HL-60 (cell line): ENCODE results near the gene COL25A1.

Source experiments
- DNase-seq, 2 experiments: peaks; one replicate each; pipeline ENCODE4 v3.0.0-alpha.2; 2010 to 2020; ENCODE audit warnings: low read depth in 1 of 2, low spot score in 1 of 2
- H3K27ac ChIP-seq: fragments of 250-450 bp; sonication (Bioruptor Pico); replicated peaks from 2 replicates; pipeline ENCODE4 v1.5.1; 2020; ENCODE audit warnings: mild to moderate bottlenecking, moderate library complexity
- H3K27me3 ChIP-seq: fragments of 250-450 bp; sonication (Bioruptor Pico); 2 replicates; pipeline ENCODE4 v1.5.1; 2021; ENCODE audit warnings: mild to moderate bottlenecking, moderate library complexity; ENCODE audit not compliant: insufficient read depth, poor library complexity, severe bottlenecking
- H3K4me3 ChIP-seq: replicated peaks from 2 replicates; pipeline ENCODE4 v1.5.1; 2011; ENCODE audit warnings: mild to moderate bottlenecking, control low read depth, low read length; ENCODE audit not compliant: insufficient read depth
- CTCF ChIP-seq: IDR thresholded peaks from one replicate; pipeline ENCODE4 v1.5.1; 2011; ENCODE audit warnings: low read length, control low read depth, inconsistent platforms; ENCODE audit not compliant: insufficient read depth
- GABPA ChIP-seq: IDR thresholded peaks from 2 replicates; pipeline ENCODE4 v1.6.1; 2012; ENCODE audit warnings: low read depth
- POLR2AphosphoS5 ChIP-seq: IDR thresholded peaks from 2 replicates; pipeline ENCODE4 v1.6.1; 2012; ENCODE audit warnings: low read depth
- REST ChIP-seq: IDR thresholded peaks from 2 replicates; pipeline ENCODE4 v1.6.1; 2012; ENCODE audit warnings: low read depth; ENCODE audit not compliant: insufficient replicate concordance
- SPI1 ChIP-seq: IDR thresholded peaks from 2 replicates; pipeline ENCODE4 v1.6.1; 2012; ENCODE audit warnings: low read depth, mild to moderate bottlenecking, borderline replicate concordance

Gene COL25A1

DNA sequence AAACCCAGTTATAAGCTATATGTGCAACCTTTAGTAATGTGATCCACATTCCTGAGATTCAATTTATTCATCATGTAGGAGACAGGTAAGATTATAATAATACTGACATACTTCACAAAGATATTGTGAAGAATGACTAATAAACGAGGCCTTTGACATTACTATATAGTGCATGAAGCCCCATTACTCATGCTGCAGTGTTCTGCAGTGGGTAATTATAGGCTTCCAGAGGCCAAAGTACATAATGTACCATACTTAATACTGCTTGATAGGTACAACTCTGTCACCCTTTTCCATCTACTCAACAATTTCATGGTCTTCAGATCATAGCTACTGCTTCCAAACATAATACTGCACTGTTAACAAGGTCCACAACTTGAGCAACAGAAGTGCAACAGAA, 68.9 kb downstream of the COL25A1 start:
- no peak overlapping the region for H3K4me3 ChIP-seq
- DNase-seq: no peak
- H3K27ac ChIP-seq: no peak overlapping the region
- no peaks in the 10 kb centered on the region for H3K27me3 ChIP-seq
- TF ChIP-seq GABPA (no peak), REST (no peak), CTCF (no peak), POLR2AphosphoS5 (no peak), SPI1 (no peak)

DNA sequence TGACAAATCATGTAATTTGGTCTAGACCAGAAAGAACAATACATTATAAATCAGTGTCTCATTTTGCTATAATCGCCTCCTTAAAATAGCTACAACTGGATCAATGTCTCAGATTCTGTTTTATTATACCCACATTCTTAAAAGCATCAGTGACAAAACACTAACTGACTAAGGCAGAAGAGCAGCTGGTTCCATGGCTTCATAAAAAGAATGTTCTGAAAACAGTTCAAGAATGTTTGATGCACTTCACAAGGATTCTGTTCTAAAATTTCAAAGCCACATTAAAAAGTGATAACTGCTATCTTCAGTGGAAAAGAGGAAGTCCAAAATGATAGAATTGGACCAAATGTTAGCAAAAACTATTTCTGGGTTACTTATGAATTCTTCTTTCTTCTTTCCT, 69.8 kb downstream of the COL25A1 start:
- Histone ChIP-seq H3K27me3 (no peaks in the 10 kb centered on the region), H3K27ac (no peak overlapping the region), H3K4me3 (no peak overlapping the region)
- no peak for DNase-seq
- TF ChIP-seq REST (no peak), CTCF (no peak), GABPA (no peak), POLR2AphosphoS5 (no peak), SPI1 (peak; percentile 16; the same call in 1 of the 2 replicates)

DNA sequence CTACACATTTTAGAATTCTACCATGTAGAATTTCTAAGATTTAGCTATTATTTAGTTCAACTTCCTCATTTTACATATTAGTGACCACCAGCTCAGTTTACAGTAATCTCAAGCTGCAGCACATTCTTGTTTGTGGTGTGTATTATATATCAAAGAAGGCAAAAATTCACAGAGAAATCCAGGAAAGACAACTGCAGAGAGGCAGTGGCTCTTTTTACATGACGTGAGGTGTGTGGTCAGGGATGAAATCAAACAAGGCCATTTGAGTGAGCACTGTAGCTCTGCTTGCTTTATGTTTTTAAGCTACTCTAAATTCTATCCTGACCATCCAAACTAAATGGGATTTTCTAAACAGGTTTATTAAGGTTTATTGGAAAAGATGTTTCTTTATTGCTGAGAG, 71.1 kb downstream of the COL25A1 start:
- no peak overlapping the region for H3K4me3 ChIP-seq
- no peak for DNase-seq
- H3K27me3 ChIP-seq: no peaks in the 10 kb centered on the region
- no peak for TF ChIP-seq SPI1
- no peak for TF ChIP-seq POLR2AphosphoS5
- no peak for TF ChIP-seq REST
- TF ChIP-seq CTCF: no peak
- TF ChIP-seq GABPA: no peak
- H3K27ac ChIP-seq: no peak overlapping the region
